Mucosa of rectum (tissue), 2 donors: ENCODE data around the gene TAS2R60.

Source experiments
- H3K27ac ChIP-seq, 2 donors: one replicate each; pipeline ENCODE4 v1.7.0; 2013; ENCODE audit warnings: inconsistent platforms in 2 of 2, low read depth in 2 of 2, low read length in 2 of 2
- H3K27me3 ChIP-seq, 2 donors: one replicate each; pipeline ENCODE4 v1.7.0; 2013; ENCODE audit warnings: low read length in 2 of 2; ENCODE audit not compliant: control insufficient read depth in 2 of 2, insufficient read depth in 2 of 2
- H3K36me3 ChIP-seq, 2 donors: one replicate each; pipeline ENCODE4 v1.7.0; 2013; ENCODE audit warnings: low read length in 2 of 2; ENCODE audit not compliant: control insufficient read depth in 2 of 2, insufficient read depth in 2 of 2
- H3K4me1 ChIP-seq, 2 donors: one replicate each; pipeline ENCODE4 v1.7.0; 2013; ENCODE audit warnings: low read length in 2 of 2, mild to moderate bottlenecking in 1 of 2; ENCODE audit not compliant: control insufficient read depth in 2 of 2, insufficient read depth in 2 of 2
- H3K4me3 ChIP-seq, 2 donors: one replicate each; pipeline ENCODE4 v1.7.0; 2013; ENCODE audit warnings: low read length in 2 of 2
- H3K9ac ChIP-seq, 2 donors: one replicate each; pipeline ENCODE4 v1.7.0; 2013; ENCODE audit warnings: low read length in 2 of 2, low read depth in 1 of 2, mild to moderate bottlenecking in 1 of 2
- H3K9me3 ChIP-seq, 2 donors: one replicate each; pipeline ENCODE4 v1.7.0; 2013; ENCODE audit warnings: low read length in 2 of 2; ENCODE audit not compliant: control insufficient read depth in 2 of 2
- donor health status: healthy.
- donor health status: Normal muscosa, but diverticular disease.

Gene TAS2R60

GRCh38 chr7:143455491-143455890, 12.2 kb downstream of the TAS2R60 start:
- H3K4me1 ChIP-seq, result no peaks in the 10 kb centered on the region
- no peaks in the 10 kb centered on the region for H3K27me3 ChIP-seq
- no peak overlapping the region for H3K27ac ChIP-seq
- H3K9me3 ChIP-seq, result no peaks in the 10 kb centered on the region
- no peaks in the 10 kb centered on the region for H3K36me3 ChIP-seq
- H3K4me3 ChIP-seq, result no peak overlapping the region
- H3K9ac ChIP-seq, result no peak overlapping the region

GRCh38 chr7:143455942-143456341, 12.7 kb downstream of the TAS2R60 start:
- Histone ChIP-seq H3K4me1 (no peaks in the 10 kb centered on the region), H3K9ac (no peak overlapping the region), H3K9me3 (no peaks in the 10 kb centered on the region), H3K36me3 (no peaks in the 10 kb centered on the region), H3K27me3 (no peaks in the 10 kb centered on the region), H3K27ac (no peak overlapping the region), H3K4me3 (no peak overlapping the region)

DNA sequence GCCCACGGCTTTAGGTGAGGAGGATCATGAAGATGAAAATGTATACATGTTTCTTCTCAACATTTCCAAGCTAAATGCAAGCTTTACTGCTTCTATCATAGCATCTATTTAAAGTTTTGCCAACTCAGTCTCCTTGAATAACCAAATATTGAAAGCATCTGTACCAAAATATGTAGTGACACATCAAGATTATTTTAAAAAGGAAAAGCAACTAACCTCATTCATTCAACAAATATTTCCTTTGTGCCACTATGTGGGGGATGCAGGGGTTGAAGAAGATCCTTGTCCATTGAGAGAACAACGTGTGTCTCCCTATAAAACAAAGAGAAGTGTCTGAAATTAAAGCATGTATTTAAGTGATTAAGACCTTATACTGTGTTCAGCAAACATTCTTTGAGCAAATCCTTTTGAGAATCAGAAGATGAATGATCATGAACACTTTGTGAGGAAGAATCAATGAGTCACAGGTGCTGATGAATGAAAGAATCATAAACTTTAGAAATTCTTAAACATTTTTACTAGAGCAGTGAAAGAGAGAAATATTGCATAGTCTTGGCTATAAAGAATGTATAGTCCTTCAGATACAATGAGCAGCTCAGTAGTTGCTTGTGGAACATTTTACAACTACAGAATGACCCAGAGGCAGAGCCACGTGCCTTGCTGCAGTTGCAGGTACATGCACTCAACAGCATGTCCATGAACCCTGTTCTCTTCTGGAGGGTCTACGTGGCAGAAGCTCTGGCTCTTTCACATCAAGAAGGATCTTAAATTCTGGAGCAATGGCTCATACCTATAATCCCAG, 13.9 kb downstream of the TAS2R60 start:
- no peaks in the 10 kb centered on the region for H3K4me1 ChIP-seq
- H3K27ac ChIP-seq, result no peak overlapping the region
- no peaks in the 10 kb centered on the region for H3K27me3 ChIP-seq

GRCh38 chr7:143458263-143458662, 15.0 kb downstream of the TAS2R60 start:
- Histone ChIP-seq H3K4me1 (no peaks in the 10 kb centered on the region), H3K9me3 (no peaks in the 10 kb centered on the region), H3K27me3 (no peaks in the 10 kb centered on the region), H3K36me3 (no peaks in the 10 kb centered on the region), H3K4me3 (no peak overlapping the region), H3K27ac (no peak overlapping the region), H3K9ac (no peak overlapping the region)

More for the DNA sequence above, 13.9 kb downstream of the TAS2R60 start:
- no peaks in the 10 kb centered on the region for H3K36me3 ChIP-seq
- H3K9me3 ChIP-seq, result no peaks in the 10 kb centered on the region
- no peak overlapping the region for H3K9ac ChIP-seq
- no peak overlapping the region for H3K4me3 ChIP-seq

GRCh38 chr7:143458681-143459080, 15.4 kb downstream of the TAS2R60 start:
- no peak overlapping the region for H3K27ac ChIP-seq
- H3K36me3 ChIP-seq, result no peaks in the 10 kb centered on the region
- H3K4me1 ChIP-seq, result no peaks in the 10 kb centered on the region
- H3K4me3 ChIP-seq, result no peak overlapping the region
- no peak overlapping the region for H3K9ac ChIP-seq
- no peaks in the 10 kb centered on the region for H3K27me3 ChIP-seq
- no peaks in the 10 kb centered on the region for H3K9me3 ChIP-seq

- H3K9me3 ChIP-seq, result no peaks in the 10 kb centered on the region
- no peak overlapping the region for H3K4me3 ChIP-seq
- H3K36me3 ChIP-seq, result no peaks in the 10 kb centered on the region
- H3K27ac ChIP-seq, result no peak overlapping the region
- H3K27me3 ChIP-seq, result no peaks in the 10 kb centered on the region
- H3K9ac ChIP-seq, result no peak overlapping the region
- no peaks in the 10 kb centered on the region for H3K4me1 ChIP-seq
Observed at GRCh38 chr7:143459359-143459758, 16.1 kb downstream of the TAS2R60 start.

DNA sequence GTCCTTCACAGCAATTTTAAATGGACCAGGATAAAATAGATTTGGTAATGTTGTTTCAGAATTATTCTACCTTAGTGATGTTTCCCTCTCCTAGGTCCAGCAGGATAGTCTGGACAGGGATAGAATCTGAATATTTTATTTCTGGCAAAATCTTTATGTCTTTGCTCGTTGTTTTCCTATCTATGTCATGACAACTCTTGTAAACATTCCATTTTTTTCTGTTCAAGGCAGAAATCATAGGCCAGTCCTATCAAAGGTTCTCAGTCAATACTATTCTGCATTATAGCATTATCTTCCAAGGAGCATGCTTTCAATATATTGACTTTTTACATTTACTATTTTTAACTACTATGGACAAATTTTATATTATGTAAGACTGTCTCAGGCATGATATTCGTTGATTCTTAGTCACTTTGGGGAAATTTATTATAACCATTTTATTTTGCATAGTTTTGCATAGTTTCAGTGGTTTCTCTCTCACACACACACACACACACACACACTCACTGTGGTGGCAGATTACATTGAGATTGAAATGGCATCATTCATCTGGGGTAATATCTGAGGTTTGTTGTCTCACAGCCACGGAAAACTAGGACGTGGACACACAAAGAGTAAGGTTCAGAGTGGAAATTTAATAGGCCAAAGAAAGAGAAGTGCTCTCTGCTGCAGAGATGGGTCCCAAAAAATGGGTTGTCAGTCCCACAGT, 17.2 kb downstream of the TAS2R60 start:
- Histone ChIP-seq H3K27me3 (no peaks in the 10 kb centered on the region), H3K4me3 (no peak overlapping the region), H3K4me1 (no peaks in the 10 kb centered on the region), H3K27ac (no peak overlapping the region), H3K9ac (no peak overlapping the region), H3K9me3 (no peaks in the 10 kb centered on the region), H3K36me3 (no peaks in the 10 kb centered on the region)

GRCh38 chr7:143462045-143462444, 18.8 kb downstream of the TAS2R60 start:
- Histone ChIP-seq H3K9me3 (no peaks in the 10 kb centered on the region), H3K4me1 (no peaks in the 10 kb centered on the region), H3K9ac (no peak overlapping the region), H3K27ac (no peak overlapping the region), H3K27me3 (no peaks in the 10 kb centered on the region), H3K36me3 (no peaks in the 10 kb centered on the region), H3K4me3 (no peak overlapping the region)

DNA sequence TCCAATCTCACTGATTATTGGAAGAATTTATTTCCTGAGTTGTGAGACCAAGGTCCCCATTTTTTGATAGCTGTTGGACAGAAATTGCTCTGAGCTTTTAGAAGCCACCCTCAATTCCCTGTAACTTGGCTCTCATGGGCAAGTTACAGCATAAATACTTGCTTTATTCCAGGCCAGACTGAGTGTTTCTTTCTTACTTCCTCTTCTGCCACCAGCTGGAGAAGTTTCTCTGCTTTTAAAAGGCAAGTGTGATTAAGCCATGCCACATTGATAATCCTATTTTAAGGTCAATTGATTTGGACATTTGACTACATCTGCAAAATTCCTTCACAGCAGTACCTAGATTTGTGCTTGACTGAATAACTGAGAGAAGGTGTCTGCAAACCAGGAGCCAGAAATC, 20.3 kb downstream of the TAS2R60 start:
- Histone ChIP-seq H3K27ac (no peak overlapping the region), H3K27me3 (no peaks in the 10 kb centered on the region), H3K4me3 (no peak overlapping the region), H3K36me3 (no peaks in the 10 kb centered on the region), H3K9me3 (no peaks in the 10 kb centered on the region), H3K9ac (no peak overlapping the region), H3K4me1 (no peaks in the 10 kb centered on the region)

- no peak overlapping the region for H3K27ac ChIP-seq
- H3K4me3 ChIP-seq, result no peak overlapping the region
- H3K9me3 ChIP-seq, result no peaks in the 10 kb centered on the region
- H3K27me3 ChIP-seq, result no peaks in the 10 kb centered on the region
- H3K36me3 ChIP-seq, result no peaks in the 10 kb centered on the region
- no peaks in the 10 kb centered on the region for H3K4me1 ChIP-seq
- H3K9ac ChIP-seq, result no peak overlapping the region
Observed at GRCh38 chr7:143463957-143464356, 20.7 kb downstream of the TAS2R60 start.
